SIG-M5 treated with dmso at 0.1 percent for 504 hours (cell line): ENCODE measurements around the gene S100A1.
A peak's percentile ranks its signal among the peaks of the same experiment; 100 is the strongest.

Experiments
- DNase-seq: peaks from one replicate; lab custom pipeline; 2025; ENCODE audit not compliant: unreplicated experiment; lab: John Stamatoyannopoulos, UW

S100A1 gene

GRCh38 chr1:153610334-153610733, 17.9 kb upstream of the S100A1 start:
- no peak for DNase-seq

- peak; percentile 45 for DNase-seq
Measured at GRCh38 chr1:153610811-153611301, 17.4 kb upstream of the S100A1 start.

GRCh38 chr1:153611356-153611755, 16.9 kb upstream of the S100A1 start:
- no peak for DNase-seq

- no peak for DNase-seq
Measured at GRCh38 chr1:153612111-153612754, 16.0 kb upstream of the S100A1 start.

- no peak for DNase-seq
Measured at GRCh38 chr1:153612755-153613331, 15.4 kb upstream of the S100A1 start, which contains the start of gene S100A16. Gene S100A16 (minus strand): TSS chr1:153613137. CDS start chr1:153608151, 4,986 bp downstream.

- no peak for DNase-seq
Measured at GRCh38 chr1:153613406-153613805, 14.8 kb upstream of the S100A1 start.

- no peak for DNase-seq
Measured at GRCh38 chr1:153614189-153614900, 13.9 kb upstream of the S100A1 start.

- DNase-seq: no peak
Measured at GRCh38 chr1:153614906-153615305, 13.3 kb upstream of the S100A1 start.

- DNase-seq: no peak
Measured at GRCh38 chr1:153615406-153615805, 12.8 kb upstream of the S100A1 start.

- DNase-seq: no peak
Measured at GRCh38 chr1:153616144-153616916, 11.9 kb upstream of the S100A1 start, which contains the start of gene S100A14. Gene S100A14 (minus strand): TSS chr1:153616325. CDS start chr1:153615858, 467 bp downstream.

GRCh38 chr1:153616917-153617311, 11.3 kb upstream of the S100A1 start:
- DNase-seq: no peak

- DNase-seq: peak; percentile 53
Measured at GRCh38 chr1:153617663-153618062, 10.6 kb upstream of the S100A1 start.

GRCh38 chr1:153619171-153619570, 9.1 kb upstream of the S100A1 start:
- no peak for DNase-seq

- DNase-seq: peak; percentile 79
Measured at GRCh38 chr1:153623101-153623500, 5.1 kb upstream of the S100A1 start.

GRCh38 chr1:153624965-153625611, 3.1 kb upstream of the S100A1 start:
- DNase-seq: no peak

GRCh38 chr1:153626477-153626903, 1.7 kb upstream of the S100A1 start:
- no peak for DNase-seq

- peak; percentile 51 for DNase-seq
Measured at GRCh38 chr1:153626904-153627714, 1.1 kb upstream of the S100A1 start, which contains the start of gene S100A13. Gene S100A13 (minus strand): TSS chr1:153627505. CDS start chr1:153626472, 1,033 bp downstream.

GRCh38 chr1:153628638-153629342, 556 bp downstream of the S100A1 start:
- DNase-seq: no peak

- no peak for DNase-seq
Measured at GRCh38 chr1:153629343-153629665, 1.1 kb downstream of the S100A1 start.
